CMK (cell line): Measurements from ENCODE around the gene SLC25A23.

Source experiments
- DNase-seq: peaks from one replicate; pipeline ENCODE4 v3.0.0-alpha.2; 2010; ENCODE audit warnings: low read depth

The SLC25A23 gene

DNA sequence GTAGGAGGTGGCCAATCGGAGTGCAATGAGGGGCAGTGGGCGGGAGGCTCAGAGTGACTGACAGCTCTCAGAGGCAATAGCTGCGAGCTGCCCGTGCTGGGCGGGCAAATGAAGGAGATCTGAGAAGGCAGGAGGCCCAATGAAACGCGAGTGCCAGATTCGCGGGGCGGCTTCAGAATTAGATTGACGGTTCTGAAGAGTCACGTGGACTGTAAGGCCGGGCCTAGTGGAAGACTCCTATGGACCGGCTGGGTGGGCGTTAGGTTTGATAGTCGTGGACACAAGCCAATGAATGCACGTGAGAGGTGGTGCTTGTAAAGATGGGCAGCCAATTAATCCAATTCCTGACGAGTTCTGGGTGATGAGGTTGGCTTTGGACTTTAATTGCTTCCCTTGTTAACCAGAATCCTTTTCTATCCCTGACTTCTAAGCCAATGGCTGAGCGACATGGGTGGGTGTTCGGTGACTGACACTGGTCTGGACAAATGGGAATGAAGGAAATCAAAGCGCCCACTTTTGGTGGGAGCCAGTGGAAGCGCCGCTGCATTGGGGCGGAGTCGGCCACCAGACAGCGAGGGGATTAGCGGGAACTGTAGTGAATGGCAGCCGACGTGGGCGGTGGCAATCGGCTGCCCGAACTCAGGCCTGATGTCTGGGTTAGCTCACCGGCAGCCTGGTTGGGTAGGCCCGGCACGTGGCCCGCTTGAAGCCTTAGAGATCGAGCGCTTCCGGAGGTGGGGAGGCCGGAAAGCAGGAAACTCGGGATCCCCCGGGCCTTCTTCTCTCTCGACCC lies 34.5 kb downstream of the SLC25A23 start:
- DNase-seq, result peak; percentile 100

DNA sequence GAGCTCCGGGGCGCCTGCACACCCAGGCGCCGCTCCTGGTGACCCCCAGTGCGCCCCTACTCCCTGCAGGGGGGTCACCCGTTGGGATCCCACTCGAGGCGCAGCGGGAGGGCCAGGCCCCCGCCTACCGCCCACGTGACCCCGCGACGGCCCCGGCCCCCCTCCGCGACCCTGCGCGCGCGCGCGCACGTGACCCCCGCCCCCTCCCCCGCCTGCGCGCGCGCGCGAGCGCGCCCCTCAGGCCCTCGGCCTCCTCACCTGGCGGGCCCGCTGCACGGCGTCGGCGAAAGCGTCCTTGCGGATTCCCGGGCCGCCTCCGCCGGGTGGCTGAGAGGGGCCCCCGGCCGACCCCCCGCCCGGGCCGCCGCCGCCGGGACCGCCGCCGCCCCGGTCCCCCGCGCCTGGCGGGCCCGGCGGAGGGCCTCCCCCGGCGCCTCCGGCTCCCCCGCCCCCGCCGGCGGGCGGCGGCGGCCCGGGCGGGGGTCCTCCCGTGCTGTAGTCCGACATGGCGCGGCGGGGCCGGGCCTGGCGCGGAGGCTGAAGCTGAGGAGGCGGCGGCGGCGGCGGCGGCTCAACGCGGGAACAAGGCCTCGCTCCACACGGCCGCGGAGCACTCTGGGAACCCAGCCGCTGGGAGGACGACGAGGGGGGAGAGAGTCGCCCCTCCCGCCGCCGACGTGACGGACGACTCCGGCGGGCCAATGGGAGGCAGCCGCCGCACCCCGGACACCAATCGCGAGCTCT lies 35.2 kb downstream of the SLC25A23 start, which contains the start of gene KHSRP:
TSS of gene KHSRP (minus strand) at position 617 of the 744 bp plus-strand sequence. CDS start at position 507, 110 bp downstream.
- no peak for DNase-seq

DNA sequence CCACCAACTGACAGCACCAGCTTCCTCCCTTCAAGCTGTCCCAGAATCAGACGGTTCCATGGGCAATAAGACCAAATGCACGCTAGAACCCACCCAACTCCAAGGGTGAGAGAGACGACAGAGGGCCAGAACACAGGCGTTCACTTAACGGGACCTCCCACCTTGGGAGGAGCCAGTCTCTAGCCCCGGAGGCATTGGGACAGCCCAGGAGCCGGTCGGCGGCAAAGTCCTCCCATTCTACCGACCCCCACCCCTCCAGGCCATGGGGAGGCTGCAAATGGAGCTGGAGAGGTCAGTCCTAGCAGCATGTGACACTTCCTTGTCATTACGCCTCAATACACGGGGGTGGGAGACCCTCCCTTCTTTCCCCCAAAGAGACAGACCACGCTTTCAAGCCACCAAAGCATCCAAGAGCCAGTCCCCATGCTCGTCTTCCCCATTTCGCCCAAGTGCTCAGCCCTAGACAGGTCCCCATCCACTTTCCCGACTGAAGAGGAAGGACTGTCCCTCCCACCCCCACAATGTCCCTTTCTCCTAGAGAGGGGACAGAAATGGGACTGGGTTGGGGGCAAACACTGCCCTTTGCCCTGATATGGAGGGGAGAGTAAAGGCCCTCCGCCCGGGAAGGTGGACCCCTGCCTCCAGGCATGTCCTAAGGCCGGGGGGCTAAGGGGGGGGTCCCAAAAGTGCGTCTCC lies 35.9 kb downstream of the SLC25A23 start:
- DNase-seq, result no peak

DNA sequence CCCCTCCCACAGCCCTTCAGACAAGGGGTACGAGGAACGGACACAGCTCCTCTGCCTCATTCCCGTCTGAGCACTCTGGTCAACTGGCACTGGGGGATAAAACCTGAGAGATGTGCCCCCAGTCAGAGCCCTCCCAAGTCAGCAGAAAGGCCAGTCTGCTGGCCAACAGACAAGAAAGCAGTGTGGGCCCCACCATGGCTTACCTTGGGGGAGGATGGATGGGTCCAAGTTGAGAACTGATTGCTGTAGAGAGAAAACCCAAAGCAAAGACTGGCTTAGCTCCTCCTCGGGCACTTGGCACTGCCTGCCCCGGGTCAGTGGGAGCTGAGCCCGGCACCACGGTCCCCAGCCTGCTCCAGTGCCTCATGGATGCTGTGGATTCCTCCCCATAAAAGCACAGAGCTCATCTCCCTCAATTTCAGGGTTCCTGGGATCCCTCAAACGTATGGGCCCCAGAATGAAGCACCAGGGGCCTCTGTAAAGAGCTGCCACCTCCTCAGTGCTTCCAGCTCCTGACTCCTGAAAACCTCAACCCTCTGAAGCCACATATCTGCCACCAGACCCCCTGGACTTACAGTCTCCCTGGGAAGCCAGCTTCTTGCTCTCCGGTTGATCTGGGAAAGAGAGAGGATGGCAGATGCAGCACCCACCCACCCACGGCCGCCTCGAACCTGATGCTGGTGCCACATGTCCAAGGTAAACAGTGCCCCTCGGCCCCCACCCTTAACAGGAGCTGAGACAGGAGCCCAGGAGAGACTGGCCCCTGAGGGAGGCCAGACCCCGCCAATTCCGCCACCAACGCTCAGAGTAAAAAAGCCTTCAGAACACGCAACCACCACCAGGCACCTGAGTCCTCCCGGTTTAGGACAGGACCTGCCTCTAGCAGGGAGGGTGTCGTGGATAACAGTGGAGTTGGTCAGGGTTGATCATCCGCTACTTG lies 38.2 kb downstream of the SLC25A23 start:
- DNase-seq, result no peak

DNA sequence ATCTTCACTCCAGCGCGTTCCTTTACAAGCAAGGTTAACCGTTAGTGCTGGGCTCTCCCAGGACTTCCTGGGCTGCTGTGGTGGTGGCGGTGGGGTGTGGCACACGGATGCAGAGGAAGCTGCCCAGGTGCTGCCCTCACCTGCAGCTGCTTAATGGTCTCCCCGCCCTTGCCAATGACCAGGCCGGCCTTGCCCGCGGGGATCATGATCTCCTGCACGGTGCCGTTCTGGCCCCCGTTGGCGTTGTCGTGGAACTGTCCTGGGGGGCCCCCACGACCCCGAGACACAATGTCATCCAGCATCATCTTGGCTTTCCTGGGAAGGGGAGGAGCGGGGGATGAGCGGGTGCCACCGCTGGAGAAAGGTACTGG lies 41.0 kb downstream of the SLC25A23 start:
- DNase-seq, result no peak

DNA sequence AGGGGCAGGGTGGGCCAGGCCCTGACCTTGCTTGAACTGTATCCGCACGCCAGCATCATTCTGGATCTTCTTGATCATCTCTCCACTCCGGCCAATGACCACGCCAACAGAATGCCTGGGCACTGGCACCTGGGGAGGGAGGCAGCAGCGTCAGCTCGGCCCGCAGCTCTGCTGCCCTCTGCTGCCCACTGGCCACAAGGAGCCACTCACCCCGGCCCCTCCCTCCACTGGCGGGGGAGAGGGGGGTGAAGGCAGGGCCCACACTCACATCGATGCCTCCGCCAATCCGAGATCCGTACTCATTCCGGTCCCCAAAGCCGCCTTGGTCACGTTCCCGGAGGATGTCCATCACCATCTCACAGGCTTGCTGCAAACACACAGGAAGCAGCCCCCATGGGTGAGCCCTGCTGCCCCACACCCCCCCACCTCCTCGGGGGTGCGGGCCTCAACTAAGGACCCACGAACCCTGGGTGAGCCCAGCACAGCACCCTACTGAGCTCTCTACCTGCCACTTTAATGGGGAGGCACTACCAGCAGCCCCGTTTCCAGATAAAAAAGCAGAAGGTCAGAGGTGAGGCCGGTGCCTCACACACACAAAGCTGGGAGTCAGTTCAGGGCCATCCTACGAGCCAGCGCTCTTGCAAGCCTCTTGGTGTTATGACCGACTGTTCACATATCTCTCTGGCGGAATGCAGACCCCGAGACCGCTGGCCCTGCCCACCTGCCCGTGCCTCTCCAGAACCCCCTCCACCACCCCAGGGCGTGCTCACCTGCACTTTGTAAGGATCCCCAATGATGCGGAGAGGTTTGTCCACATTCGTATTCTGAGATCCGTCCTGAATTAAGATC lies 41.7 kb downstream of the SLC25A23 start:
- no peak for DNase-seq

DNA sequence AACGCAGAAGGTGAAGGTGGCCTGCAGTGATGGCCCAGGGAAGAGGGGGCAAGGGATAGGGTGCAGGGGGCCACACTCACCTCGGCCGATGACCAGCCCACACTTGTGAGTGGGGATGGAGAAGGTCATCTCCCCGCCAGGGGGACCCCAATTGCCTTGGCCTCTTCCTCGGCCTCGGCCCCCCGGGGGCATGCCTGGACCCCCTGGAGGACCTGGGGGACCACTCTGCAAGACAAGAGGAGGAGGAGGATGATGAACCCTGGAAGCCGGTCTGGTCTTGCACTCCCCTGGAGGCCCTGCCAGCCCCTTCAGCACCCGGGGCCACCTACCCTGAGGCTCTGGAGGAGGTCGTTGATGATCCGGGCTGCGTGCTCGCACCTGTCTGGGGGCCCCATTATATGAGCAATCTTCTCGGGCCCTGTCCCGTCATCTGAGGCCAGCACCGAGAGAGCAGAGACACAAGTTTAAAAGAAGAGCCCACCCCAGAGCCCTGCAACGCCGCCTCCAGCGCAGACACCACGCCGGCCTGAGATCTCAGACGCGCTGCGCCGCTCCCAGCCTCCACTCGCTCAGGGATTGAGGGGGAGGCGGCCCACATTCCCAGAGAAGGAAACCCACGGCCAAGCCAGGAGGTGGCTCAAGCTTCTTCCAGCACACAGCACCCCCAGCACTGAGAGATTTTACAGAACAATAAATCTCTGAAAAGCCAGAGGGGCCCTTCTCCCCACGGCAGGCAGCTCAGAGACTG lies 42.8 kb downstream of the SLC25A23 start:
- DNase-seq, result no peak

DNA sequence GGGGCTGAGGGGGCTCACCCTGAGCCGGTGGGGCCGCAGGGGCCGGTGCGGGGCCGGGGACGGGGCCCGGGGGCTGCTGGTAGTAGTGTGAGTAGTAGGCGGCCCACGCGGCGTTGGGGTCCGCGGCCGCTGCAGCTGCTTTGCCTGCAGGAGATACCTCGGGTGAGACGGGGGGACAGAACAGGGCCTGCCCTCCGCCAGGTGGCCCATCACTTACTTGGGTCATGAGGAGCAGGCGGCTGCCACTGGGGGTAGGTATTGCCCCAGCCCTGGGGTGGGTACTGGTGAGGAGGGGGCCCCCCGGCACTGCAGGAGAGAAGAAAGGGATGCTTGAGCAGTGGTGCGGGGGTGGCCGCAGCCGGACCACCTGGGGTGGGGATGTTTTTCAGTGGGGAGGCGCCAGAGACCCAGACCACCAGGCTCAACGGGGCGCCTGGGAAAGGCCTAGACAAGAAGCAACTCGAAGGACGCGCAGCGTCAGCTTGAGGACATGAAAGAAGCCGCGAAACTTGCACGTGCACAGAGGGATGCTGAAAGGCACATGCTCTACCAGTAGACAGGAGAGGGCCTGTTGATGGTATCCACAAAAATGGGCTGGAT lies 43.9 kb downstream of the SLC25A23 start:
- no peak for DNase-seq

DNA sequence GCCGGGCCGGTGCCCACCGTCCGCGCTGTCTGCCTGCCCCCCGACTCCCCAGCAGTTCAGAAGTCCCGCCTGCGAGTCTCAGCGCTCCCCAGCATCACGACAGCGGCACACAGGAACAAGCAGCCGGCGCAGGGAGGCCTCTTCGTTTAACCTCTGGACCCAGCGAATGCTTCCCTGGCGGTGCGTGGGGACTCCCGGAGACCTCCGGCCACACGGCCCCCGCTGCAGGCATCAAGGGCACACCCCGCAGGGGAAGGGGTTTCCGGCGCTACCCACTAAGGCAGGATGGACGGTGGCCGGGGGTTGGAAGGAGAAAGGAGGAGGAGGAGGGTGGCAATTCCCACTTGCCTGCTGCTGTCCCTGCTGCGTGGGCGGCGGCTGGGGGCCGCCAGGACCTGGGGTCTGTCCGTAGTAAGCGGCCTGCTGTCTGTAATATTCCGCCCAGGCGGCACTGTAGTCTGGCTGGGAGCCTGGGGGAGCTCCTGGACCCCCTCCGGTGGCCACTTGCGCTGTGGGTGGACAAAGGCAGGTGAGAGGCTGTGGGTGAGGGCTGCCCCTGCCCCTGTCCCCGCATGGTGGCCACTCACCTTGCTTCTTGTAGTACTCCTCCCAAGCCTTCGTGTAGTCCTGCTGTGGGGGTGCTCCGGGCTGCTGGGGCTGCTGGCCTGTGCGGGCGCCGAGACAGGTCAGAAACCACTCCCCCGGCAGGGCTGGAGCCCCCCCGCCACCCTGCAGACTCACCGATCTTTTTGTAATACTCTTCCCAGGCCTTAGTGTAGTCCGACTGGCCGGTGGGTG lies 44.6 kb downstream of the SLC25A23 start:
- no peak for DNase-seq

DNA sequence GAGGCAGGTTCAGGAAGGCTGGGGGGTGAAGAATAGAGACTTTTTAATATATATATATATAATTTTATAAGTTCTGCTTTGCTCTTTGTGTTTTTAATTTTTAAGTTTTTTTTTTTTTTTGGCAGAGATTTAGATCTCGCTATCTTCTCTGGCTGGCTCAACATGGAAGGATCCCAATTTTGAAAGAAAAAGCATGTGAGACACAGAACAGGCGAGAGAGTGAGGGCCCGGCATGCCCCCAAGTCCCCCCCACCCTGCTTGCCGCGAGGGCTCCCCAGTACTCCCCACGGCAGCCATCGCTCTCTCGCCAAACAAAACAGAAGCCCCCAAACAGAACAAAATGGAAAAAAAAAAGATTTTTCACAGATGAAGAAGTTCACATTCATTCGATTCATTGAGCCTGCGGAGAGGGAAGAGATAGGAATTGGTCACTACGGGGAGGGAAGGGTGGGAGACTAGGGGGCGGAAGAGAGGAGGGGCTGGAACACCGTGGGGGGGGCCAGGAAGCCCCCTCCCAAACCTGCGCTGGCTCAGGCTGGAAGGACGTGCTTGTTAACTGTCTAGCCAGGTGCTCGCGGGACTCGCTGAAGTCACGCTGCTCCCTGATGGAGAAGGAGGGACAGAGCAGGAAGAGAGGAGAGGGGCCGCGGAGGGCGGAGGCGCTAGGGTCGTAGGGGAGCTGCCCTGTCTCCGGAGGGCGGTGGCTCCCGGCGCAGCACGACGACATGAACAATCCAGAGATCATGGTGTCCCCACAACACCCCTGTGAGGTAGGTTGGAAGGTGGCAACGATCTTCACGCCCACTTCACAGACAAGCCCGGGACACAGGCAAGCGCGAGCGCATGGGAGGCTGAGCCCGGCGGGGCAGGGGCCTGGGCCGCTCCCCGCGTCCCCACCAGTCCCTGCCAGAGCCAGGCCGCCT lies 45.6 kb downstream of the SLC25A23 start:
- no peak for DNase-seq

DNA sequence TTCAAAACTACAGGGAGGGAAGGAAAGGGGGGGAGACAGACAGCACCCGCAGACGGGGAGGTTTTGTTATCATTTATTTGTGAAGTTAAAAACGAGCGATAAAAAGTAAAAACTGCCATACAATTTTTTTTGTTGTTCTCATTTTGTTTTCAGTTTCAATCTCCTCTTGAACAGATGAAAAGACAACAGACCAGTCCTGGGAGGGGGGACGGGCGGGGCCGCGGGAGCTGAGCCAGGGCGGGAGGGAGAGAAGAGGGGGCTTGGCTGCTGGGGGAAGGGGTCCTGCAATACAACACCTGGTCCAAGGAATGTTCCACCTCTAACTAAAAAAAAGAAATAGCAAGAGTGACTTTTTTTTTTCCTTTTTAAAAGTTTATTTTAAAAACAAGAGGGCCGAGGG lies 46.3 kb downstream of the SLC25A23 start:
- no peak for DNase-seq

DNA sequence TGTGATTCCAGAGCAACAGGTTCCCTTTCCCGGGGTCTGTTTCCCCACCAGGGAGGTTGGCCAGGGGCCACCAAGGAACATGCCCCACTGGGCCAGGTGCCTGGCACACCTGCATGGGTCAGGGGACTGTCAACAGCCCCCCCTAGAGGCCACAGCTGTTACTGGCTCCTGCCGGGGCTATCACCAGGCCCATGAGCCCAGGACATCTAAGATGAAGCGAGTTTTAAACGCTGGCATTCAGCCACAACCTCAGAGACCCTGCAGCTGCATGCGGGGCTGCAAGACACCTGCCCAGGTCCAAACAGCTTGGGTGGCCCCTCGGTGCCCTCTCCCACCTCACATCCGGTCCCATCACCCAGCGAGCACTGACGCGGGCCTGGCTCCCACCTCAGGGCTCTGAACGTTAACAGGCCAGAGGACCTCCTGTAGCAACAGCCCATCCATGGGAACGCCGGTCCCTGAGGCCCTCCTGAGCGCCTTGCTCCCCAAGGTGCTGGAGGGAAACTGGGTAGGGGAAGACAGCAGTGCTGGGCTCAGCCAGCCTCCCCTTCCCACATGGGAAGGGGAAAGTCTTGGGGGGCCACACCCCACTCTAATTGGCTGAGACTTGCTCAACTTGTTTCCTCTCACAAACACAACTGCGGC lies 47.0 kb downstream of the SLC25A23 start:
- no peak for DNase-seq

DNA sequence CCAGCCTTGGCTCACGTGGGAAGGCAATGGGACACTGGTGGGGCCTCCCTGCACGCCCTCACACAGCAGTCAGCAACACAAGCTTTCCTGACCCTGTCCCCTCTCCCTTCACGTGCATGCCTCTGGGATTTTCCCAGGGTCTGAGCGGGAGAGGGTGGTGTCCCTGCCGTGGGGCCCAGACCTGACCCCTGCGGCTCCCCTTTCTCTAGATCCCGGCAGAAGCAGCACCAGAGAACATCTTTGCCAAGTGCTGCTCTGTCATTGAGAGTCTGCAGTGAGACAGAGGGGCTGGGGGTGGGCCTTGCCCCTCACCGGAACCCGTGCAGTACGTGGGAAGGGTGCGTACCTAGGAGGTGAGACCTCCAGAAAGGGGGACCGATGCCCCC lies 47.5 kb downstream of the SLC25A23 start:
- DNase-seq, result no peak

DNA sequence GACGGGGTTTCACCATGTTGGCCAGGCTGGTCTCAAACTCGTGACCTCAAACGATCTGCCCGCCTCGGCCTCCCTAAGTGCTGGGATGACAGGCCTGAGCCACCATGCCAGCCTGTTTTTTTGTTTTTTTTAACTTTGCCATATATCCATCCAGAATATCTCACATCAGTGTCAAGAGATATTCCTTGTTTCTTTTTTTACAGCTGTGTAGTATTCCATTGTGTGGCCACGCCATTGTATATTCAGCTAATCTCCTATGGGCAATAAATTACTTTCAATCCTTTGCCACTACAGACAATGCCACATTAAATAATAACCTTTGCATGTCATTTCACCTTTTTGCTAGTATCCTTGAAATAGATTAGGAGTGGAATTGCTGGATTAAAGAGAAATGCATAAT lies 50.2 kb downstream of the SLC25A23 start:
- DNase-seq, result no peak

DNA sequence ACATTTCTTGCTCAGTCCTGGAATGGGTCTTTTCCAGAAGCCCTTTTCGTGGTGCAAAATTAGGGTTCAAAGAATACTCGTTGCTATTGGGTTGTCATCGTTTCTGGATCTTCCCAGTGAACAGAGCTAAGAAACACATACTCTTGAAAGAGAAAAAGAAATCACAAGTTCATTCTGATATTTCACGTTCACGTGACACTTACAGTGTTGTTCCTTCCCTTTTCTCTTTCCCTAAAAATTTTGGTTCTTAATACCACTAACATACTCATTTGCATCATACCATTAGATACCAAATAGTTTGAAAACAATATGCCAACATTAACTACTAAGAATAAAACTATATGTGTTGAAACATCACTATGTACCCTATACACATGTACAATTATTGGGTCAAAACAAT lies 53.2 kb downstream of the SLC25A23 start:
- no peak for DNase-seq

DNA sequence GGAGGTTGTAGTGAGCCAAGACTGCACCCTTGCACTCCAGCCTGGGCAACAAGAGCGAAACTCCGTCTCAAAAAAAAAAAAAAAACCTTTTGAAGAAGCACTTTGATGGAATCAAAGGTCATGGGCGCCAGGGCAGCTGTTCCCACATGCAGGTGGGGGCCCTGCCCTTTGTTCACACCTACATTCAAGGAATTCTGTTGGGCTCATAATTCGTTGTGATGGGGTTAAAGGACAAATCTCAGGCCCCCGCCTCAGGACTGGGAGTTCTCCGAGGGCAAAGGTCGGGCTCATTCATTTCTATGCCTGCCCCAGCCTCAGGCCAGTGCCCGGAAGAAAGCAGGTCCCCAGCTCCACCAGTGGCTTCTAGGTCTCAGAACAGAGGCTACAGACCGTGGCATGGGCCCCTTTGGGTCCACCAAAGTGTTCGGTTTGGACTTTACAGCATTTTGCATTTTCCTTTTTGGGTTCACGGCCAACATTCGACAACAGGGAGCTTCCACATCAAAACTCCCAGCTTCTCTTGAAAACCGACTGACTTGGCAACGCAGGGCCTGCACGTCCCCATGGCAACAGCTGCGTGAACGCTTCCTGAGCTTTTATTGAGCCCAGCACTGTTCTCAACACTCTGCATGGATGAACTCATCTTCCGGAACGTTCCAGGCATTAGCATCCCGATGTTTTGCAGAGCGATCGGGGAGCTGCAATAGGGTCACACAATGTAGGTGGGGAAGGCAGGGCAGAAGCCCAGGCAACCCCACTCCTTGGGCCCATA lies 56.6 kb downstream of the SLC25A23 start:
- DNase-seq, result no peak
